Fibroblast of mammary gland (primary cell): ENCODE measurements around the gene NHLH1.

Source experiments
- DNase-seq: peaks from one replicate; pipeline ENCODE4 v3.0.0-alpha.2; 2010; ENCODE audit warnings: low read depth
- H3K4me3 ChIP-seq: 2 replicates; pipeline ENCODE4 v1.5.1; 2011; ENCODE audit warnings: low read depth, mild to moderate bottlenecking, low read length, moderate library complexity; ENCODE audit not compliant: control insufficient read depth
- CTCF ChIP-seq: conservative IDR thresholded peaks from 2 replicates; pipeline ENCODE4 v1.5.1; 2011; ENCODE audit warnings: low read depth, low read length, inconsistent platforms; ENCODE audit not compliant: control insufficient read depth, insufficient read depth

The NHLH1 gene

GRCh38 chr1:160344241-160344640 lies 22.6 kb upstream of the NHLH1 start:
- H3K4me3 ChIP-seq = peak overlapping the region; percentile 89
- DNase-seq = no peak
- TF ChIP-seq CTCF = no peak

- no peak for TF ChIP-seq CTCF
- no peak for DNase-seq
- H3K4me3 ChIP-seq = no peak overlapping the region
Measured at GRCh38 chr1:160344936-160345335, 21.9 kb upstream of the NHLH1 start.

GRCh38 chr1:160346463-160346862 lies 20.4 kb upstream of the NHLH1 start:
- no peak for DNase-seq
- H3K4me3 ChIP-seq = no peak overlapping the region

GRCh38 chr1:160346958-160347357 lies 19.9 kb upstream of the NHLH1 start:
- DNase-seq = no peak
- TF ChIP-seq CTCF = no peak
- H3K4me3 ChIP-seq = no peak overlapping the region

More at GRCh38 chr1:160346463-160346862, 20.4 kb upstream of the NHLH1 start:
- TF ChIP-seq CTCF = no peak

GRCh38 chr1:160351629-160352028 lies 15.2 kb upstream of the NHLH1 start:
- H3K4me3 ChIP-seq = no peak overlapping the region
- no peak for DNase-seq
- TF ChIP-seq CTCF = no peak

- no peak for DNase-seq
- H3K4me3 ChIP-seq = no peak overlapping the region
- TF ChIP-seq CTCF = no peak
Measured at GRCh38 chr1:160352555-160352954, 14.3 kb upstream of the NHLH1 start.

GRCh38 chr1:160353223-160353622 lies 13.6 kb upstream of the NHLH1 start:
- no peak for TF ChIP-seq CTCF
- no peak overlapping the region for H3K4me3 ChIP-seq
- DNase-seq = peak; percentile 26
